Kidney epithelial cell (primary cell): Measurements from ENCODE around the gene TBC1D14. TPM values are rescaled to one million over a fixed set of nuclear protein-coding genes. Genes with fewer than 3 reads are reported as not detected.
"Not testable (repeated sequence)": the region's sequence is repeated elsewhere in the genome, so short reads cannot be mapped to it uniquely, and the experiment has no call there.

Experiments
- DNase-seq: peaks from one replicate; pipeline ENCODE4 v3.0.0-alpha.2; 2010; ENCODE audit warnings: low read depth
- H3K27me3 ChIP-seq: 2 replicates; pipeline ENCODE4 v1.6.0; 2011; ENCODE audit warnings: low read length; ENCODE audit not compliant: control insufficient read depth, insufficient read depth
- H3K36me3 ChIP-seq: 2 replicates; pipeline ENCODE4 v1.5.1; 2011; ENCODE audit warnings: low read length; ENCODE audit not compliant: control insufficient read depth, insufficient read depth
- H3K4me3 ChIP-seq: 2 replicates; pipeline ENCODE4 v1.5.1; 2011; ENCODE audit warnings: low read depth, mild to moderate bottlenecking, control low read depth, low read length
- CTCF ChIP-seq: IDR thresholded peaks from 2 replicates; pipeline ENCODE4 v1.5.1; 2011; ENCODE audit warnings: mild to moderate bottlenecking, moderate library complexity, low read length, control low read depth, inconsistent platforms; ENCODE audit not compliant: insufficient read depth, poor library complexity, severe bottlenecking
- total RNA-seq: library from RNA; depleted of rRNA; stranded (reverse); fragments of >200 nt; gene quantifications from 2 replicates; pipeline ENCODE4 v1.2.3, GENCODE V29; 2015

TBC1D14 gene
- total RNA-seq, 1 donor from 2014 or later, result 52.8 TPM

- peaks cover 10% of the 10 kb centered on the region for H3K27me3 ChIP-seq
- TF ChIP-seq CTCF, result peak; percentile 32
These were observed 824 bp downstream of the TBC1D14 start for GRCh38 chr4:6910340-6910959.

GRCh38 chr4:6910960-6911874 lies 1.6 kb downstream of the TBC1D14 start:
- Histone ChIP-seq H3K4me3 (peak overlapping the region; percentile 71), H3K27me3 (peaks cover 9% of the 10 kb centered on the region), H3K36me3 (no peaks in the 10 kb centered on the region)
- no peak for TF ChIP-seq CTCF
- no peak for DNase-seq

More at GRCh38 chr4:6910340-6910959, 824 bp downstream of the TBC1D14 start:
- no peaks in the 10 kb centered on the region for H3K36me3 ChIP-seq
- DNase-seq, result no peak
- peak overlapping the region; percentile 71 for H3K4me3 ChIP-seq

- not testable (repeated sequence) for DNase-seq, H3K36me3 ChIP-seq, H3K4me3 ChIP-seq, H3K27me3 ChIP-seq
These were observed 2.3 kb downstream of the TBC1D14 start for GRCh38 chr4:6911917-6912316.

GRCh38 chr4:6912441-6912840 lies 2.8 kb downstream of the TBC1D14 start:
- no peak for TF ChIP-seq CTCF
- no peak for DNase-seq

GRCh38 chr4:6913350-6913905 lies 3.8 kb downstream of the TBC1D14 start:
- Histone ChIP-seq H3K27me3 (no peaks in the 10 kb centered on the region), H3K4me3 (no peak overlapping the region), H3K36me3 (no peaks in the 10 kb centered on the region)
- no peak for DNase-seq
- no peak for TF ChIP-seq CTCF

More at GRCh38 chr4:6912441-6912840, 2.8 kb downstream of the TBC1D14 start:
- H3K4me3 ChIP-seq, result no peak overlapping the region
- H3K36me3 ChIP-seq, result no peaks in the 10 kb centered on the region
- peaks cover 3% of the 10 kb centered on the region for H3K27me3 ChIP-seq

- H3K27me3 ChIP-seq, result no peaks in the 10 kb centered on the region
- no peak overlapping the region for H3K4me3 ChIP-seq
- no peaks in the 10 kb centered on the region for H3K36me3 ChIP-seq
- TF ChIP-seq CTCF, result no peak
- DNase-seq, result no peak
These were observed 4.8 kb downstream of the TBC1D14 start for GRCh38 chr4:6914448-6914847.
